Activated naive CD4-positive, alpha-beta T cell treated with anti-CD3 and anti-CD28 coated beads, Interleukin-2, amount 50 U/mL, for 16 hours (primary cell): Measurements from ENCODE around the gene WWC2.

Experiments
- DNase-seq: peaks from one replicate; pipeline ENCODE4 v3.0.0-alpha.2; 2020

Gene WWC2

DNA sequence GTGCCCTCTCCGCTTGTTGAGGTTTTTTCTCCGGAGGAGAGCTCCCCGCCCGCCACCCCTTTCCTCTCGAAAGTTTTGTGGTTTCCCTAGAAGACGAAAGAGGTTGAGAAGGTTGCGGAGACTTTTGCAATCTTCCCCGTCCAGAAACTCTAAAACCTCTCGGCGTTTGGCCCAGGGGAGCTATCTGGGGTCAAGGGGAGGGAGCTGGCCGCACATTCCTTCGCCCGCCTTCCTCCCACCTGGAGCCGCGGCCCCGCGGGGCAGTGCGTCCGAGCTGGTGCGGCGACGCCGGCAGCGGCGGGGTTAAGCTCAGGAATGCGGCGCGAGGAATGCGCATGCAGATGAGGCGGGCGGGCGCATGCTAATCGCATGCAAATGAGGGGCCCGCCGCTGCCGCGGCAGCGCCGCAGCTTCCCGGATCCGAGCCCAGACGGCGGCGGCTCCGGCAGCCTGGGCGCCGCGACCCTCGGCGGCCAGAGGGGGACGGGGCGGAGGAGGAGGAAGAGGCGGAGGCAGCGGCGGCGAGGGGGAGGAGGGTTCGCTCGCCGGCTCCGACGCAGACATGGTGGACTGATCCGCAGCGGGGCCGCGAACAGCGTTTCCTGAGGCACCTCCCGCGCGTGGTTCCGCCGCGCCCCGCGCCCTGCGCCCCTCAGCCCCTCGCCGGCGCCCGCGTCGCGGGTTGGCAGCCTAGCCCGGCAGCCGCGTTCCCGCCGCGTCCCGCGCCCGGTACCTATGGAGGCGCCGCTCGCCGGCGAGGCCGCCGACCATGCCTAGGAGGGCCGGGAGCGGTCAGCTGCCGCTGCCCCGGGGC is at the start of gene WWC2:
TSS of gene WWC2 (plus strand) at position 535 of the 814 bp plus-strand sequence. CDS start at position 770, 235 bp downstream.
- DNase-seq, result peak; percentile 71

DNA sequence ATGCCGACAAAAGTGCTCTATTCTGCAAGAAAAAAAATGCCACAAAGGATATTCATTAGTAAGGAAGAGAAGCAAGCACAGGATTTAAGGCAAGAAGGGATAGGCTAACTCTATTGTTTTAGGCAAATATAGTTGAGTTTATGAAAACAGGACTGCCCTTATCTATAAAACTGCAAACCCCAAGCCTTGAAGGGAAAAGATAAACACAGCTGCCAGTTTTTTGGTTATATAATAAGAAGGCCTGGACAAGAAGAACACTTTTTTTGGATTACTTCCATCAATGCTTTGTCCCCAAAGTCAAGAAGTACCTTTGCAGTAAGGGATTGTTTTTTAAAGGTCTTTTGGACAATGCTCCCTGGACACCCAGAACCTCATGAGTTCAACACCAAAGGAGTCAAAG is 45.4 kb upstream of the WWC2 start:
- DNase-seq, result no peak

DNA sequence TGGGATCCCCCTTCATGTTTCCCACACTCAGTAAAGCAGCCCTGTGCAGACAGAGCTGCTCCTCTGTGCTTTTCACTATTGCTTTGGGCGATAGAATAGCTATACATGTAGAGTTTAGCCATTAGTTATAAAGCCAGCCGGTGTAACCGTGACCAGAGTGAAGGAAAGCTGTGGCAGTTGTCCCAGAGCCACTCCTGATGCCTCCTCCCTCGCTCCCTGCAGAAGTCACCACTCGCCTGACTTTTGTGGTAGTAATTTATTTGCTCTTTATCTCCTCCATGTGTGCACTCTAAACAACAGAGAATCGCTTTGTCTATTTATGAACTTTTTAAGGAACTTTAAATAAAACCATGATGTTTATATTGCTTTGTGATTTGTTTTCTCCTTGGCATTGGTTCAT is 41.8 kb upstream of the WWC2 start:
- DNase-seq, result no peak

DNA sequence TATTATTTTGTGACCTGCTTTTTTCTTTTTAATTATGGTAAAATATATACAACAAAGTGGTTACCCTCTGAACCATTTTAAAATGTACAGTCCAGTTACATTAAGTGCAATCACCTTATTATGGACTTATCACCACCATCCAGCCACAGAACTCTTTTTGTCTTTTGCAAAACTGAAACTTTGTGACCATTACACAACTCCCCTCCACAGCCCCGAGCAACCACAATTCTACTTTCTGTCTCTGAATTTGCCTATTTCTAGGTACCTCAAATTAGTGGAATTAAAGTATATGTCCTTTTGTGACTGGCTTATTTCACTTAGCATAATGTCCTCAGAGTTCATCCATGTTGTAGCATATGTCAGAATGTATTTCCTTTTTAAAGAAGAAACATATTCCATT is 39.3 kb upstream of the WWC2 start:
- DNase-seq, result no peak

DNA sequence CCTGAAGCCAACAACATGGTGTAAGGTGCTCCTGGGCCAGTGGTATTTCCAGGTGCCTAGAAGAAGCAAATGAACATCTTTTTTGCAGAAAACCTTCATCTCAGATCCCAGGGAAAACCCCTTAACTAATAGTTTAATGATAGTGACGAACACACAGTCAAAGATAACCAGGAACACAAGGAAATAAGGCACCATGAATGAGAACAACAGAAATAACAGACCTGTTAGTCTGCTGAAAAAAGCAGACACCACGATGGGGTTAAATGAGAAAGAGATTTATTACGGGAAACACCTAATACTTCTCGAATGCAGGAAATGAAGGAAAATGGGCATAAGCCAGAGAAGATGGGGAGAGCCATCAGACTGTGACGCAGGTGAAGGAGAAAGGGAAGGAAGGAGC is 30.6 kb upstream of the WWC2 start:
- DNase-seq, result no peak

DNA sequence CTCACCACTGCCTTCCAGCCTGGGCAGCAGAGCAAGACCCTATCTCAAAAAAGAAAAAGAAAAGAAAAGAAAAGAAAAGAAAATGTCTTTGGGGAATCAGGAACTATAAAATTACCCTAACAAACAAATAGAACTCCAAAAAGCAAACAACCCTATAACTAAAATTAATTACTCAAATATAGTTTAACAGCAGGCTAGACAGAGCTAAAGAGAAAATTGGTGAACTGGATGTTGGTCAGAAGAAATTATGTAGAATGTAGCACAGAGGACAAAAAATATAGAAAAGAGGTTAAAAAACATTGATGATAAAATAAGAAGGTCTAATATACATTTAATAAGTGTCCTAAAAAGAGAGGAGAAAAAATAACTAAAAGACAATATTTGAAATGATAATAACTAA is 27.8 kb upstream of the WWC2 start:
- DNase-seq, result no peak

DNA sequence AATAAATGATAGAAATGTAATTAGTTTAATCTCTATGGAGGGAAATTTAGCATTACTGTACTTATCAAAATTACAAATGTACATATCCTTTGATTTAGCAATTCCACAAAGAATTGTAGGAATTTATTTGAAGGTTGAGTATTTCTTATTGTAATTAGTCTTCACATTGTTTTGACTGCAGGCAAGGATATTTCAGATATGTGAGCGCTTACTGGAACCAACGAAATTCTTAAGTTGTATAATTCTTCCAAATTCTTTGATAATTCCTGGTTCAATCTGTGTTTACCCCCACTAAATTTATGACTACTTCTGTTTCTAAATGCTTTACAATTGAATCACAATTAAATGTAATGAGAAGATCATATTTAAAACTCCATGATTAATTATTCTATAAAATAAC is 26.9 kb upstream of the WWC2 start:
- DNase-seq, result no peak

DNA sequence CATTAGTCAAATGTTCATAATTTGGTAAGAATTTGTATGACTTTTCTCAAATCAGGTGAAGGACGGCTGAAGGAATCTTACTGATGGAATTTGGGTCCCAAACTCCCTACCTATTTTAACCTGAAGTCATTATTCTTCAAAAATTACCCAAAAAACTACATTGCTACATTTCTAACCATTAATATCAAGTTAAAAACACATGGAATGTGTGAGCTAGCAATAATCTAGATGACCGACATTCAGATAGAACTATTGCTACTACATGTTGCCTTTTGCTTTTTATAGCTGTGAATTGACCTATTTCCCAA is 25.3 kb upstream of the WWC2 start:
- no peak for DNase-seq

DNA sequence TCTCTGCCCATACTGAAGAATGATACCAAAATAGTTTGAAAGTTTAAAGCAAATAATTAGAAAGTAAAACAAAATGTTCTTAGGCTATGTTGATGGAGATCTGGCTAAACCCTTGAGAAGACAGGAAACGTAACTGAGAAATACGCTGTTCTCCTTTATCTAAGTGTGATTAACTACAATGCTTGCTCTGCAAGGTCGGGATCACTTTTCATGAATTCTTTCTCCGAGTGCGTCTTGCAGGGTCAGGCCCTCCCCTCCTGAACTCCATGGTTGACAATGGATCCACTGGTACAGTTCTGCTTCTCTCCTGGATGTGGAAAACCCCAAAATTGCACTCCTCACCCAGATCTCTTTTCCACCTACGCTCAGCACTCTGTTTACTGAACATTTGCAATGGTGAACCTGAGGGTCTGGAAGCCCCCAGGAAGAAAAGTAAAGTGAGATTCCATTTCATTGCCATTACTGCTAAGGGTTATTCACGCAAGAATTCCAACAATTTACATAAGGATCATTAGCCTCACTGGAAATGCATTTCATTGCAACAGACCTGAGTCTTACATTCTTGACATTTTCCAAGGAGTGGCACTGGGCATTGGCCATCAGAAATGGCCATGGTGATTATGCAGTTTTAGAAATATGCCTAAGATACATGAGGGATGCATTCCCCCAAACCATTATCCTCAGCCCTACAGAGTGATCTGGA is 24.6 kb upstream of the WWC2 start:
- no peak for DNase-seq

DNA sequence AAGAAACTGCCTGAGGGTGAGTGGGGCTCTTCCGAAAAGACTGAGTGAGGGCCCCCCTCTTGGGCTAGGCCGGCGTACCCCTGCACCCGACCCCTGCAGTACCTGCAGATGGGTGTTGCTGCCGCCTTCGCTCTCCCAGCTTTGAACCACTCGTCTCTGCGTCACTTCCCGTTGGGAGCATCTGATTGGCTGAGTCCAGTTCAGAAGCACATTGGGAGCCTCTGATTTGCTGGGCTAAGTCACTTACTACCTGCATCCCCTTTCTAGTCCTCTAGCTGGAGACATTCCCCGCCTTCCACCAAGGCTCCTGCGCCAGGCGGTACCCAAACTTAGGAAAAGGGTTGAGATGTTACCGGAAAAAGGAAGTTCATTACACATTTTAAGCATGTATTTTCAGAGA is 20.4 kb upstream of the WWC2 start:
- no peak for DNase-seq

DNA sequence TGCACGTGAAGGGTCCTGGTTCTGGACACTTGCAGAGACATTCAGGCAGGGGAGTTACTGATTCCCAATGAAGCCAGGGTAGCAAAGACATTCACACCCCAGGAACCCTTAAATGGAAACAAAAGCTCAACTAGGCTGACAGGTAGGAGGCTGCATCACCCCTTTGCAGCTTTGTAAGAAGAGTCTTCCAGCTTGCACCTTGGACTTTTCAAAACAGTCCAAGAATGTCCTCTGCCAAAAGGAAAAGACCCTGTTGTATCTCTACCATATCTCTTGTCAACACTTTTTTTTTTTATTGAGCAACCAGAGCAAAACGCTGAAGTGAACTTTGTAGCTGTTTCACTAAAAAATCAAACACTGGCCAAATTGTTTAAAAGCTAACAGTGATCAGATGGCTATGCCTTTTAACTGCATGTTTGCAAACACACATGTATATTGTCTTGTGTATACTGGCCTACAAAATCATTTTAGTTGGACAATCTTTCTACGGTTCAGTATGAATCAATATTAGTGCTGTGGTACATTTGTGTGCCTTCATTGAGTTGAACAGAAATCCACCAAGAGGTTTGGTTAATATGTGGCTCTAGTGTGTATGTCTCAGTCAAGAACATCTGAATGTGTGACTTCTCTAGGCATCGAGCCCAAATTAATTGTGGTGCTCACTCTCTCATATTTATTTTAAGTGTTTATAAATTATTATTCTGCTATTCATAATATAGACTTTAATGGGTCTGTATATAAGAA is 18.5 kb upstream of the WWC2 start:
- no peak for DNase-seq

DNA sequence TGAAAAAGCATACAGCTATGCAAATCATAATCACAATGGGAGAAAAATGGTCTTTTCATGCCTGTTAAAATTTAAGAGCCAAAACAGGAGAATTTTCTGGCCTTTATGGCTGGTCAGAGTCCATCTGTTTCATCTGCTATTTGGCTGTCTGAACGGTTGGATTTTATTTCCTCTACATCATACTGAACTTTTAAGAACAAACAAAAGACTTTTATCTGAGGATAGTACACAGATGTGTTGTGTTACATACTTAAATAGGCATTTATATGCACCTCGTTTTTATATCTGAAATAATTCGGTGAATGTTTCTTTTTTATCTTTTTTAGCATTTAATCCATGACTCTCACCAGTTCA is 18.0 kb upstream of the WWC2 start:
- no peak for DNase-seq

DNA sequence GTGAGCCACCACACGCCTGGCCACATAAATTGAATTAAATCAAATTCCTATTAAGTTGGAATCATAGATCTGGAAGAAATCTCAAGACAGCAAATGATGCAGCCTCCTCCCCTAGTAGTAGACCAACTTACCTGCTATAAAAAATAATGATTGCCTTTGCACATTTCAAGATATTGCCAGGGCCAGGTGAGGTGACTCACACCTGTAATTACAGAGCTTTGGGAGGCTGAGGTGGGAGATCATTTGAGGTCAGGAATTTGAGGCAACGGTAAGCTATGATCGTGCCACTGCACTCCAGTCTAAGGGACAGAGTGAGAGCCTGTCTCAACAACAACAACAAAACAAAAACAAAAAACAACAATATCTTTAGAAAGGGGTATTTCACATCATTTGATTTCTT is 17.0 kb upstream of the WWC2 start:
- no peak for DNase-seq

DNA sequence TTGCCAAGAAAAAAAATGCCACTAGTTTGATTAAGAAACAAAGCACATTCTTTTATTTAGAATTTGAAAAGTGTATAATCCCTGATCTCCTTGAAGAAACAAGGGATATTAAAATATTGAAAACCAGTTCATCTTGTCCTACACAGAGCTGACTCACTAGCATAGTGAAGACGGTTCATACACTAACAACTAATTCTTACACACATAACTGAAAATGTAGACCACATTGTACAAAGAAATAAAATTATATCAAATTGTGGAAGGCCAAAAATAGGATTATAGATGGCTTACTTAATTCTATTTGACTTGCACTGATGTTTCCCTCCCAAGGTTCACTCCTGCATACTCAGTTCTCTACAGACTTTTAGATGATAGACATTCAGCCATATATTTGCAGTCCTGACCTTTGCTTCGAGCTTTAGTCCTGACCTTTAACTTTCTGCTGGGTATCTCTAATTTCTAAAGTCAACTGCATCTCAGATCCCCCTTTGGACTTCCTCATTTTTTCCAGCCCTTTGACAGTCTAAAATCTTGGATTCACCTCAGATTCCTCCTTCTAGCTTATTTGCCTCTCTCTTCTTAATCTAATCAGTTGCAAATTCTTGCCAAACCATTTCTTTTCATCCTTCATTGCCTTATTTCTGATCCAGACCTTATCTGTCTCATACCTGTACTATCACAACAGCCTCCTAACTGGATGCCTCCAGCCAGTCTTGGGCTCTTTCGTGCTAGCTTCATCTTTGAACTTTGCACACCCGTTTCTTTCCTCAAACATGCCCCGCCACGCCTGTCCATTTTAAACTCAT is 4.5 kb upstream of the WWC2 start:
- DNase-seq, result no peak

DNA sequence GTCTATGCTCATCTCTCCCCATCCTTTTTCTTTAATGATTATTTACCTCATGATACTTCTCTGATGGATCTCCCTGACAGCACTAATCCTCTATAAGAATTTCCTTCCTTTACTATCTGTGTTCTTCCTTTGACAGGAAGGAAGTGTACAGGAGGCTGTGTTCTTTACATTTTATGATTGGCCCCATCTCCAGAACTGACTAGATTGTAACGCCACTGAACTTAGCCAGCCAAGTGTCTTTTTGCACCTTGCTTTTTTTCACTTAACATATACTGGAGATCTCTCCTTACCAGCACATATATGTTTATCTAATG is 3.9 kb upstream of the WWC2 start:
- DNase-seq, result no peak

DNA sequence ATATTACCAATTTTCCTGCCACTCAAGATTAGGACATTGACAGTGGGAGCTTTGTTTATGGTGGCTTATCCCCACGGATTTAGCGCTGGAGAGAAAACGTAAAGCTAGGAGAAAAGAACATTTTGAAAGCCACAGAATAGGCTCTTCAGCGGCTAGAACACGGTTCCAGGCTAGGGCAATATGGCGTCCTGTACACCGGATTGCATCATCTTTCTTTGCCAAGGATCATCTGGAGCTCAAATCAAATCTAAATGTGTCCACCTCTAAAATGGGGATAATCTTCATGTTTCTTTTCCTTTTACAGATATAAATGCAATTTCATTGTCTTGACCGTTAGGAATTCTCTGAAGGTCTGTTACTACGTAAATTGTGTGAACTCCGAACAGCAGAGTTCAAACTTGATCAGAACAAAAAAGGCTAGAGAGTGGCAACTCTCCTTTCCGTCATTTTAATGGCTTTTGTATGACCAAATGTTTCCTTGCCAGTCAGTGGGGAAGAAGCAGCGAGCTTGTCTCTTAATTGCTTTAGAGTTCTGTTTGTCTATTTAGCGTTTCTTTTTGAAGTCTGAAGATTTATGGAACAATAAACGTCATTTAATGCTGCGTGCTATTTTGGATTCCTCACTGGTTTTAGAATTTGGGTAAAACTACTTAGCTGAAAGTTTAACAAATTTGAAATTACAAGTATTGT is 2.6 kb upstream of the WWC2 start:
- no peak for DNase-seq

DNA sequence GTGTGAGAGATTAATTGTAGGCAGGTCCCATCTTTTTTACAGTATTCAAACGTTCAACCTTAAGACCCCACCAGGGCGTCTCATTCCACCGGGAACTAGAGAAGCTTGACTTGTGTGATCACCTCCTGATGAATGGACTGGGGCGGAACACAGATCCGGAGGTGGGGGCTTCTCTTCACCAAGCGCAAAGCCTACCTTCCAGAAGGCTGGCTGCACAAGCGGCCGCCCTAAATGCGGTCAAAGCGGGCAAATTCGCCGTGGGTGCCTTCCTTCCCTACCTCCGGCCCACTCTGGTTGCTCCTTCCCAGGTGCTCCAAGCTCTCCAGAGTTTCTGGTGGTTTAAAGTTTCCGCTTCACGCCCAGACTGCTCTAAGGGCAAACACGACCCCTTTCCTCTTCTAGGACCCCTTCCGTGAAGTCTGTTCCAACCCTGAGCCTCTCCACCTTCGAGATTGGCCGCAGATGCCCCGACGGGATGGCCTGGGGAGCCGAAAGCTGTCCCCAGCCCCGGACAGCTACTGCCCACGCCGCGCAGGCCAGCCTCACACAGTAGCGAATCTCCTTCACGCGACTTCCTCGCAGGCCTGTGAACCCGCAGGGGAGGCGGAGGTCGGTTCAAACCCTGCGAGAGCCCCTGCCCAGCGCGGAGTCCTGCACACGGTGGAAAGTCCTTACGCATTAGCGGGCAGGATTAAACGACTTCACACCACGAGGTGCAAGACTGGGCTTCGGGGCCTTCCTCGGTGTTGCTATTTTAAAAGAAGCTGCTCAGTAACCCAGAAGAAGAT is 1.6 kb upstream of the WWC2 start:
- DNase-seq, result no peak

DNA sequence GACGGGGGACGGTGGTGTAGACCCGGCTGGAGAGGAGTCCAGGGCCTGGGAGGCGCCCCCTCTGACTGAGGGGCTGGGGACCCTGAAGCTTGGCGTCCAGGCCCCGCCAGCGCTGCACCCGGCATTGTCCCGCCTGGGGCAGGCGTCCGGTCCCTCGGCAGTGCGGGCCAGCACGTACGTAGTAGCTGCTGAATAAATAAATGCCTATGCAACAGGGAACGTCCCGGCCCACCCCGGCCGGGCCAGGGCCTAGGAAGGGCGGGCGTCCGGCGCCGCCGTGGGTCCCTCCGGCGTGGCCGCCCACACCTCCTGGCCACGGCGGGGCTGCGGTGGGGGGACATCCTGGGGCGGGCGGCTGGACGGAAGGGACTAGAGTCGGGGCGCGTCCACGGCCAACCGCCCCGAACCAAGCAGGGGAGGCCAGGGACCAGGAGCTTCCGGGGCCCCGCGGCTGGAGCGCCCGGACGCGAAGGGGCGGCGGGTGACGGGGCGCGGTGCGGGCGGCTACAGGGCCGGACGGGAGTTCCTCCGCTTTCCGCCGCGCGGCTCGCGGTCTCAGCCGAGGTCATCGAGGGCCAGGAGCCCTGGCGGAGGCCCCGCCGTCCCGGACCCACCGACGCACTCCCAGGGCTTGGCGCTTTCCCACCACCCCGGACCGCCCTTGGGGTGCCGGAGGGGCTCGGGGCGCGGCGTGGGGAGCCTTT is 886 bp upstream of the WWC2 start:
- peak; percentile 21 for DNase-seq

DNA sequence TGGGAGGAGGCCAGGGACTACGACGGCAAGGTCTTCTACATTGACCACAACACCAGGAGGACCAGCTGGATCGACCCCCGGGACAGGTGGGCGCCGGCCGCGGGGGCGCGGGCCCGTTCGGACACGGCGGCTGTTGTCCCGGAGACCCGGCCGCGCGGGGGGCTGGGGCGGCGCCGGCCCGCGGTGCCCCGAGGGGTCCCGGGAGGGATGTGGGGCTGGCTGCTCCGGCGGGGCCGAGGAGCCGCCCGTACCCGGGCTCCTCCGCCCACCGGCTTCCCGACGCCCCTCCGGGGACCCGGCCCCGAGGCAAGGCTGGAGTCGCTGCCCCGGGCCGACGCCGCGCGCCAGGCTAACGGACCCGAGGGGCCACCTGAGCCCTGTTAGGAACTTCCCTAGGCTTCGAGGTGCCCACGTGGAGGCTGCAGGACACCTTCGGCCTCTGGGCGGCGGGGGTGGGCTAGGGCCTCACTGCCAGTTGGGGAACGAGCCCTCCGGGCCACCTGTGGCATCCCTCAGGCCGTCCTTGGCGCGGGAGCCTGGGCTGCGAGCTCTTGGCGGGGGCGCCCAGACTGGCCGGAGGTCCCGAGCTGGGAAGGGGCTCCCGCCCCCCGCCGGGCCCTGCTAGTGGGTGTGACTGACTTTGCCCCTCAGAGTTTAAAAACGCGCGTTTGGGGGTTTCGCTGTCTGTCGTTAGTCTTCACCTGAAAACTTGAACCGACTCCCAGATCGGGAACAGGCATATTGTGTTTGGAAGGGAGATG is 660 bp downstream of the WWC2 start:
- peak; percentile 25 for DNase-seq

DNA sequence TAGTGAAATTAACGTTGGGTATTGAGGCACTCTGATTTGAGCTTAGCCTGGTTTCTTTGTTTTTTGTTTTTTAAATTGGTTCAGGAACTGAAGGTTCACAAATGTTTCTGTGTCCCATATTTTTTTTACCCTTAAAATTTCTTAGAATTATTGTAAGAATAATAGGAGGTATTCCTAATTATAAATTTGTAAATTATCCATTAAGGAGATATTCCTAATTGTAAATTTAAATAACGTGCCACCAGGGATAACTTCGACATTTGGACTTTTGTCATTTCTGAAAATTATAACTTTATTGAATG is 1.2 kb downstream of the WWC2 start:
- DNase-seq, result no peak

DNA sequence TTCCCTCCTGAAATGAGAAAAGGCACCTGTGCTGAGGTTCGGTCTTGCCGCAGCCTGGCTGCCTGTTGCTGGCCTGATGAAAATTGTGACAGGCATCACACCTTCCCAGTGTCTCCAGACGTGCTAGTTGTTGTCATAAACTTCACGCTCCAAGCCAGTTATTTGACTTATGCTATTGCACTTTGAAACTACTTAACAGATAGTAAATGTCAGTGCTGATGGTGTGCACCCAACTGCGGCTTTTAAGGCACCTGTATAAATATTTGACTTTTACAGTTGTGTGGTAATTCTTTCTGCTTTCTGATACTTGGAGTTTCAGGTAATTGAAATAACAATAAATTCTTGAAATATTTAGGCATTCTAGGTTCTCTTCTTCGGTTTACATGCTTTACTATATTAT is 1.8 kb downstream of the WWC2 start:
- no peak for DNase-seq
